ENCODE data around the gene BIRC7.

BIRC7 gene

DNA sequence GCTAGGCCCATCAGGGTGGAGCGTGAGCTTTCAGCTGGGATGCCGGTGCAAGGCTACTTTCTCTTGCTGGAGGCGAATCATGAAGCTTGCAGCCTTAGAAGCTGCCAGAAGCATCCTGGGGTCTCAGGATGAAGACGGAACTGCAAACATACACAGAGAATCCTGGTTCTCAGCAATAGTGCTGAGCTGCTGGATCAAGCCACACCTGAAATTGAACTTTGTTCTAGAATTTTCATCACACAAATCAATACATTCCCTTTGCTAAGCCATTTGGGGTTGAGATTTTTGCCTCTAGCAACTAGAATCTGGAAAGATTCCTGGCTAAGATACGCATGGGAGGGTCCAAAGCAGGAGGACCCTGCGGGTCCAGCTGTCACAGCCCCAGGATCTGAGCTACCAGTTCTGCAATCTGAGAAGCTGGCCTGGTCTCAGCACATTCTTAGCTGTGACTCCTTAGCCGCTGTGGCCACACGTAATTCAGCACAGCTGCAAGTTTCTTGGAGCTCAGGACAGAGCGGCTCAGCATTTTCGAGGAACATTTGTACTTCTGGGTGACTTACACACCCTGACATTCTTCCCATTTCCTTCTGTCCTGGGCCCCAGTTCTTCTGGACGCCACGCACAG lies 30.3 kb downstream of the BIRC7 start:
- DNase-seq (ENCODE audit: low spot score), result no peak

DNA sequence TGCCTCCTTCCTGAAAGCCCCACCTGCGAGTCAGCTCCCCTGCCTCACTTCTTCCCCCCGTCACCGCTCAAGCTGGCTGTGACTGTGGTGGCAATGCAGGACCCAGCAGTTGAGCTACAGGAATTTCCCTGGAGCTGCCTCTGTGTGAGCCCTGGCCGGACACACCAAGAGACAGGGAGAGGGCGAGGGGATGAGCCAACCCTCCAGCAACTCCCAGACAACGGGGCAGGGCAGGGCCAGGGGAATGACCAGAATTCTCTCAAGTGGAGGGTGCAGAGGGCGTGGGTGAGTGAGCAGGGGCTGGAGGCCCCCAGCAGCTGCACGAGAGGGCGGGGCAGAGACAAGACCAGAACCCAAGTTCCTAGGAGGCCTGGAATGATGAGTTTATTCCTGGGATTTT lies 32.0 kb downstream of the BIRC7 start:
- no peak for DNase-seq (ENCODE audit: low spot score)

DNA sequence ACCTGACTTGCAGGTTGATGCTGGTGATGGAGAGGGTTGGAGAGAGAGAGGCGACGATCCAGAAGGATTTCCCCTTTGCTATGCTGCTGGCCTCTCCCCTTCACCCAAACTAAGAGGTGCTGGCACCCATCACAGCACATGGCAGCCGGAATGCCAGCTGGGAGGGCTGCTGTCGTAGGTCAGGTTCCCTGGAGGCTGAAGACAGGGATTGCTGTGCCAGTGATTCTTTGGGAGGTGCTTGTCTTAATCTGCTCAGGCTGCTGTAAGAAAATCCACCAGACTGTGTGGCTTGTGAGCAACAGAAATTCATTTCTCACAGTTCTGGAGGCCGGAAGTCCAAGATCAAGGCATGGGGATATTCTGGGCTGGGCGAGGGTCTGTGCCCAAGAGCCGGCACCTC lies 32.6 kb downstream of the BIRC7 start:
- DNase-seq (ENCODE audit: low spot score), result no peak

DNA sequence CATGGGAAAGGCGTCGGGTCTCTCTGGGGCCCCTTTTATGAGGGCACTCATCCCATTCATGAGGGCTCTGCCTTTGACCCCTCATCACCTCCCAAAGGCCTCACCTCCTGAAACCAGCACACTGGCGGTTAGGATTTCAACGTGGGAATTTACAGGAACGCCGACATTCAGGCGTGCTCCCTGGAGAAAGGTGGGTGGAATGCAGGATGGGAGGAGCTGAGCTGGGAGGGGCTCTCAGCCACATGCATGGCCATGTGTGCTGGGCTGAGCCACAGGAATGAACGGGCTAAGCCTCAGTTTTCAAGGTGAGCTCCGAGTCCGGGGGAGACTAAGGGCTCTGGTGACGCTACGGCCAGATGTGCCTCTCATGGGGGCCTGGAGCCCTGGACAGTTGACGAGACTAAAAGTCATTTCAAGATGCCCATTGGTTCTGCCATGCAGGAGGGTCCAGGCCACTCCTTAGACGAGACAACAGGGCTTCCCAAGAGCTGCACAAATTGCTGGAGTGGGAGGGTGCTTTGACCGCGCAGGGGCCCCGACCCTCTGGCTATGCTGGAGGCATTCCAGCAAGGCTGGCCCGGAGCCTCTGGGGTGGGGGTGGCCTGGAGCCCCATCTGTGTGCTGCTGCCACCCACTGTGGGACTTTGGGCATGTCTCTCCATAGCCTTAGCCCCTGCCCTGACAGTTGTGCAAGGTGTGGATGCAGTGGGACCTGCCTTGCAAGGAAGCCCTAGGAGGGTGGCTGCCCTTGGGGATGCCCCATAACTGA lies 33.1 kb downstream of the BIRC7 start:
- no peak for DNase-seq (ENCODE audit: low spot score)

DNA sequence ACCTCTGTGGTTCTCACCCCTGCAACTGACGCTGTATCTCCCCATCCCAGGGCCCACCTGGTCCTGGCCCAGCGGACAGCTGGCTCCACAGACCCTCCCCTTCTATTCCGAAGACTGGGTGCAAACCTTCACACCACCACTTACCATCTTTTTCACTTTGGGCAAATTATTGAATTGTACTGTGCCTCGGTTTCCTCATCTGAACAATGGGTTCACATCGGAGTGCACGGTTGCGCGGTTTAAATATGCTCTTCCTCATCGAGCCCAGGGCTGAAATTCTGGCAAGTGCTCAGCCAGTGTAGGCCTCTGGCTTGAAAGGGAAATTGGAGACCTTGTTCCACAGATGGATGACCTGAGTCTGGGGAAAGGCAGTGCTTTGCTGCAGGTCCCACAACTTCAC lies 34.0 kb downstream of the BIRC7 start:
- no peak for DNase-seq (ENCODE audit: low spot score)

DNA sequence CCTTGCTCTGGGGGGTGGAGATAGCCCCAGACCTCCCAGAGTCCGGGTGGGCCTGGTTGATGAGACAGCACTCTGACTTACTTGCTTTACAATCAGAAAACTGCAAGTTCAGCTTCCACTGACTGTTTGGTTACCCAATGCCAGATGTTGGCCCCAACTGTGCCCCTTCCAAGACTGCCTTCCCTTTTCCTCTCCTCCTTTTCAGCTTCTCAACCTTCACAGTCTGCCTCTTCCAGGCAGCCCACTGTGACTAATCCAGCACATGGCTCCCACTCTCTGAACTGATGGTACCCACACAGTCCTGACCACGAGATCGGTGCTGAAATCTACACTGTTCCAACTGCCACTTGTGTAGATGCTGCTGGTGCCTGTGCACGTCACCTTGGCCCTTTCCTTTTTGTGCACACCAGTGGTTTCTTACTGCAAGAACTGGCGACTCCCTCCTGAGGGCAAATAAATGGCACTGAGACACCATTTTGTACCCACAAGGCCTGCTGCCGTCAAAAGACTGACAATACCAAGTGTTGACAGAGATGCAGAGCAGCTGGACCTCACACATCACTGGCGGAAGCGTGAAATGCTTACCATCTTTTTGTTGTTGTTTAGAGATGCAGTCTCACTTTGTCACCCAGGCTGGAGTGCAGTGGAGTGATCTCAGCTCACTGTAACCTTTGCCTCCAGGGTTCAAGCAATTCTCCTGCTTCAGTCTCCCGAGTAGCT lies 35.1 kb downstream of the BIRC7 start:
- no peak for DNase-seq (ENCODE audit: low spot score)

DNA sequence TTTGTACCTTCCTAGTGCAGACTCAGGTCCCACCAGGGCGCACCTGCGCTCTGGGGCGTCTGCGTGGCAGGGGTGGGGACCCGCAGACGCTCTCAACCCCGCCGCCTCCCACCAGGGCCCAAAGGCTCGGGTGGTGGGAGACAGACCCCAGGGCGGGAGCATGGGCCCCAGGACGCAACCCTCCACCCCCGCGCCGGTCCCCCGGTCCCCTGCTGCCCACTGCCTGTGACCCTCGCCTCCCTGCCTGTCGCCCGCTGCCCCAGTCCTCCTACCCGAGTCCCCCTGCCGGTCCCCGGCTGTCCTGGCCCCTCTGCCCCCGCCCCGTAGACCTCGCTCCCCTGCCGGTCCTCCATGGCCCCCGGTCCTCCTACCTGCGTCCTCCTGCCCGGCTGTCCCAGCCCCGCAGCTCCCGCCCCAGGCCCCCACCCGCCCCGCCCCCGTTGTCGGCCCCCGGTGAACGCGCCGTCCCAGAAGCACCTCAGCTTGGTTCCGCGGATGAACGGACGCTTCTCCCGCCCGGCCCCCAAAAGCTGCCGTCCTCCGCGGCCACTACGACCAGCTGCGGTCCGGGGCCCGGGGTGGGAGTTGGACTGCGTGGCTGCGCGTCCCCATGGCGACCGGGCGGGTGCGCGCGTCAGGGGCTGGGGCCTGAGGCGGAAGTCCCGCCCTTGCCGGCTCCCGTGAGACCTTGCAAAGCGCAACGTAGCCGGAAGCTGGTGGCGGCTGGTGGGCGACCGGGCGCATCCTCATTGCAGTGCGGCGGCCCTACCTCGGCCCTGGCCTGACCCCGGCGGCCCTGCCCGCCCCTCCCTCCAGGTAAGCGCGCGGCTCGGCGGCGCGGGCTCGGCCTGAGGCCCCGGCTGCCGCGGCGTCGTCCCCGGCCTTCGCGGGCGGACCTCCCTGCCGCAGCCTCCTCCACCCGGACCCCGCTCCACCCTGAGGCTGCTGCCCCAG lies 36.7 kb downstream of the BIRC7 start, which contains the start of gene ARFGAP1:
Gene ARFGAP1 (plus strand): TSS at position 709 of the 954 bp plus-strand sequence. CDS start 2,768 bp downstream, outside the sequence.
- peak; percentile 71 for DNase-seq (ENCODE audit: low spot score)

DNA sequence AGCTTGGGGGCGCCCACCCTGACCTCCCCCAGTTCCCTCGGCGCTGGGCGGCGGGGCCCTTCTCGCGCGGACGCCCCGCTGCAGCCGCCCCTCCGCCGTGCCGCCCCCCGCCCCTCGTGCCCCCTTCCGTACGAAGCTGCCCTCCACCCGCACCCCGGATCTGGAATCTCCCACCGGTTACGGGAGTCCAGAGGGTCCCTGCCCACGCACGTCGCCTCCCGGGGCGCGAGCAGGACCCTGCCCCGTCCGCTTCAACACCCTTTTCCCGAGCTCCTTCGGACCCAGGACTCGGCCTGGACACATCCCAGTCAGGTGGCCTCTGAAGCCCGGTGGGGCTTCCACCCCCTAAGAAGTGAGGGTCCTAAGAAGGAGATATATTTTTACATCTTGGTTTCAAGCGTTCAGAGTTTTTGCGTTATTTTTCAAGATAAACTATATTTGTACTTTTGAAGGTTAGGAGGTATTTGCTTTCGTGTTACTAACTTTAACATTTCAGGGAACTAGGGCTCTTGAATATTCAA lies 37.4 kb downstream of the BIRC7 start:
- DNase-seq (ENCODE audit: low spot score), result no peak

DNA sequence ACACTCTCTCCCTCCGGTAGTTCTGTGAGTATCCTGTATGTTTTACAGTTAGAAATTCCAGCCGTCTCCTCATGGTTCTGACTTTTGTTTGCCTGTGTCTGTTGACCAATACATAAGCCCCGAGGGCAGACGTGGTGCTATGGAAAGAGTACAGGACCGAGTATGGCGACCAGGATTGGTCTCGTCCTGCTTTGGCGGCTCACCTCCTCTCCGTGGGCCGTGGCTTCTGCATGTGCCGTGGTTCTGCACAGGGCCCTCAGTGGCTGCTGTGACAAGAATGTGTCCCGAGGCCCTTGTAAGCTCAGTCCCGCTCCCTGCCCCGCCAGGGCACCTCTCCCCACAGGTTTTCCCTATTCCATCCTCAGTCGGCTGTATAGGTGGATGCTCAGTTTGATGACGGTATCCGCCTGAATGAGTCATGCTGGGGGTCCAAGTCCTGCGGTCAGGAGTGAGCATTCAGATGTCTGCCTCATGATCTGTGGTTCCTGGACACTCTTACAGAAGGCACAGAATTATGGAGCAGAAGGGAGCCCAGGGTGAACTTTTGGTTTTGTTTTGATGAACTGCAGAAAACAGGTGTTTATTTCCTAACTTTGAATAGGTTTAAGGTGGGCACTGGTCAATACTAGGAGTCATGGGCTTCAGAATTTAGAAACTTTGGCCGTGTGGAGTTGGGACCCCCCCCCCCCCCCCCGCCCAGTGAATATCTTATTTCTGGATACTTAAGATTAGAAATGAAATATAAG lies 38.1 kb downstream of the BIRC7 start:
- DNase-seq (ENCODE audit: low spot score), result no peak

DNA sequence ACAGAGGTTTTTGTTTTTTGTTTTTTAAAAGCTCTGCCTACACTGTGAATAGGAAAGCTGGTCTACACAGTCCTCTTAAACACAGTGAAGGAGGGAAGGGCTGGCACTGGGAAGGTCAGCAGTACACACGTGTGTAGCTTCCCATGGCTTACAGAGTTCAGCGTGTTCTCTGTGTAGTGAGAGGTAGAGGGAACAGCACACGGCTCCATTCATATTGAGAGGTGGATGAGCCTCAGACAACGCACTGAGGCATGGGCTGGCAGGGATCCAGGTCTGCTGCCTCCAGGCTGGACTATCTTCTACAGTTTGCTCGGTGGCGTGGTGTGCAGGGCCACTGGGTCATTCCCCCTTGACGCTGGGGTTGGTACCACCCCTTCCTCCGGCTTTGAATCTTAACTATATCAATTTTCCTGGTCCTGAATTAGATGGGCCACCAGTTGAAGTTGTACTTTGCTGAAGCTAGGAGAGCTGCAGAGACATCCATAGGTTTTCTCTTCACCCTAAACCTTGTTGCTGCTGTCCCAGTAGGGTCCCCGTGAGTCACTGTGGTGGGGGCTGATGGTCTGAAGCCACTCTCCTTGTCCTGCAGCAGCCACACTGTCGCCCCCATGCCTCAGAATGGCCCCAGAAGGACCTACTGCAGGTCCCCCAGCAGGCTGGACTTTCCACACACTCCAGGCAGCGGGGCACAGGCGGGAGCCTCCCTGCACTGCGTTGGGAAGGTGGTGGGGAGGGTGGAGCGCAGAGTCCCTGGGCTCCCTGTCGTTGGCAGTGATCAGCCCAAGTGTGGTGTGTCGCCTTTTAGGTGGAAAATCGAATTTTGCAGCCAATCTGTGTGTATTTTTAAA lies 38.9 kb downstream of the BIRC7 start:
- no peak for DNase-seq (ENCODE audit: low spot score)

DNA sequence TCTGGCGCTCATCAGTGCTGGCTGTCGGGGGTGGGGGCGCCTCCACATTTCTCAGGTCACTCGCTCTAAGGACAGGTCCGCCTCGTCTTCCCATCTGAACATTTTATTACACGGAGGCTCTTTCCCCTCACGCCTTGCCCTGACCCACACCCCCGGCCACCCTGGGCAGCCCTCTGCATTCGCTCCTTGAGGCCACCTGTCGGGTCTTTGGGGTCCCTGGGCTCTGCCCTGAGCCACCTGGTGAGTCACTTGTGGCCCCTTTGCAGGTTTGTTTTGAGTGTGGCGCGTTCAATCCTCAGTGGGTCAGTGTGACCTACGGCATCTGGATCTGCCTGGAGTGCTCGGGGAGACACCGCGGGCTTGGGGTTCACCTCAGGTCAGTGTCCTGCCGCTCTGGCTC lies 40.1 kb downstream of the BIRC7 start:
- DNase-seq (ENCODE audit: low spot score), result no peak

DNA sequence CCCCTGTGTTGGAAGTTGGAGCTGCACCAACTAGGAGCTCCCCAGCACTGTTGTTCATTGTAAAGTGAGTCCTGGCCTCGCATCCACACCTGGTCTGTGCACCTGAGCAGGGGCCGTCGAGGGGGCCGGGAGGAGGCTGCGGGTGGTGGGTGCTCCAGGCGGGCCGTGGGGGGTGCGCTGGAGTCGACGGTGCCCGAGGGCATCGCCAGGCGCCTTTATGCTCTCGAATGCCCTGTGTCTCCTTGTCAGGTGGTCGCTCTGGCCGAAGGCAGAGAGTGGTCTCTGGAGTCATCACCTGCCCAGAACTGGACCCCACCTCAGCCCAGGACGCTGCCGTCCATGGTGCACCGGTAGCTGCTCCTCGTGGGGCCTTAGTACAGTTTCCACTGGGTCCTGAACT lies 41.3 kb downstream of the BIRC7 start:
- DNase-seq (ENCODE audit: low spot score), result no peak

DNA sequence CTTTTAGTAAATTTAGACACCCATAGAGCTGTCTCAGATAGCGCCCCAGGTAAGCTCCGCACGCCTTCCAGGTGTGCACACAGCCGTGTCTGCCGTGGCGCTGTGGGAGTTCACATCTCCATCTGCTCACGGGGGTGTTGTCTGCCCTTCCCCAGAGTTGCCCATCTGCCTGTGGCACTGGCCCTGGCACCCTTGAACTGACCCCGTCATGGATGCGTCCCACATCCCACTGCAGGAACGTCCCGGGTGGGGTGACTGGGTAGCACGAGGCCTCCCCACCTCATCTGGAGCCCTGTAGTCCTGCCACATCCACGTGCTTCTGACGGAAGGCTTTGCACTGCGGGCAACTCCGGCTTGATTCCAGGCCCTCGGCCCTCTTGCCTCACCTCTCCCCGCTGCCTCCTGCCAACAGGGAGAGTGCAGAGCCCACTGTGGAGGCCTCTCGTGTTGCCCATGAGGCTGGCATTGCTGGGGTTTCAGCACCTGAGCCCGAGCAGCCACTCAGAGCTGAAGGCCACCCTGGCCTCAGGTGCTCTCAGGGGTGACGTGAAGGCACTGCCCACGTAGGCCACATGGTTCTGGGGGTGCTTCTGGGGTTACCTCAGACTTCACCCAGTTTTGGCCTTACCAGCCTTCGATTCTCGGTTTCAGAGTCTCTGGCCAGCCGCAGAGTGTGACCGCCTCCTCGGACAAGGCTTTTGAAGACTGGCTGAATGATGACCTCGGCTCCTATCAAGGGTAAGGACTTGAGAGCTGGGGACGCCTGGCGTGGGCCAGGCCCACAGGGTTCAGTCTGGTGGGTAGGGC lies 42.0 kb downstream of the BIRC7 start:
- DNase-seq (ENCODE audit: low spot score), result no peak

DNA sequence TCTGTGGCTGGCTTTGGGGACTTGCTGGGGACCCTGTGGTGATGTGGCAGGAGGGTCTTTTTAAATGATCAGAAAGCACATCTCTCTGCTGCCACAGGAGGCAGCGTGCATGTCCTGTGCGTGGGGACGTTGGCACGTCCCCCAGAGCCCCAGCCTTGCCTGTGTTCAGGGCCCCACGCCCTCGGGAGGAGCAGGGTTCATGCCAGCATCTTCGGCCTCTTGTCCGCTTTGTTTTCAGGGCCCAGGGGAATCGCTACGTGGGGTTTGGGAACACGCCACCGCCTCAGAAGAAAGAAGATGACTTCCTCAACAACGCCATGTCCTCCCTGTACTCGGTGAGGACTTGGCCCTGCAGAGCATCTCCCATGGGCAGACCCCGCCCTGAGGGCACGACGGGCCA lies 43.0 kb downstream of the BIRC7 start:
- no peak for DNase-seq (ENCODE audit: low spot score)

DNA sequence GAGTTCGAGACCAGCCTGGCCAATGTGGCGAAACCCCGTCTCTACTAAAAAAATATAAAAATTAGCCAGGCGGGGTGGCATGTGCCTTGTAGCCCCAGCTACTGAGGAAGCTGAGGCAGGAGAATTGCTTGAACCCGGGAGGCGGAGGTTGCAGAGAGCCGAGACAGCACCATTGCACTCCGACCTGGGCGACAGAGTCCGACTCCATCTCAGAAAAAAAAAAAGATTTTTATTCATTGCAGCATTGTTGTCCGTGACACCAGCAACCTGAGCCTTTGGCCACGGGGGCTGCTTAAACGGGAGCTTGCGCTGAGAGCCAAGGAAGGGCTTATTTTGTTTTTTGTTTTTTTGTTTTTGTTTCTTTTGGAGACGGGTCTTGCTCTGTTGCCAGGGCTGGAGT lies 44.2 kb downstream of the BIRC7 start:
- DNase-seq (ENCODE audit: low spot score), result no peak

DNA sequence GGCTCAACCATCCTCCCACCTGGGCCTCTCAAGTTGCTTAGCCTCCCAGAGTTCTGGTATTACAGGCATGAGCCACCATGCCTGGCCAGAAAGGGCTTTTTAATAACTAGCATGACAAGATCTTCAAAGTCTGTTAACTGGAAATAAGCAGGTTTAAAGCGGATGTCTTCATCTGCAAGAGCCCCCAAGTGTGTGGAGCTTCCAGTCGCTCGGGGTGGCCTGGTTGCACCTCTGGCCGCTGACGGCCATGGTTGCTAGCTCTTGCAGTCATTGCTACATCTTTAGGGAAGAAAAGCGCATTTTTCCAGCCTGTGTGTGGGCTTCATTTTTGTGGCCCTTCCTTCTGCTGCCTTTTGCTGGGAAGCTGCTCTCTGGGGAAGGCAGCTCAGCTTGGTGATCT lies 44.7 kb downstream of the BIRC7 start:
- no peak for DNase-seq (ENCODE audit: low spot score)

DNA sequence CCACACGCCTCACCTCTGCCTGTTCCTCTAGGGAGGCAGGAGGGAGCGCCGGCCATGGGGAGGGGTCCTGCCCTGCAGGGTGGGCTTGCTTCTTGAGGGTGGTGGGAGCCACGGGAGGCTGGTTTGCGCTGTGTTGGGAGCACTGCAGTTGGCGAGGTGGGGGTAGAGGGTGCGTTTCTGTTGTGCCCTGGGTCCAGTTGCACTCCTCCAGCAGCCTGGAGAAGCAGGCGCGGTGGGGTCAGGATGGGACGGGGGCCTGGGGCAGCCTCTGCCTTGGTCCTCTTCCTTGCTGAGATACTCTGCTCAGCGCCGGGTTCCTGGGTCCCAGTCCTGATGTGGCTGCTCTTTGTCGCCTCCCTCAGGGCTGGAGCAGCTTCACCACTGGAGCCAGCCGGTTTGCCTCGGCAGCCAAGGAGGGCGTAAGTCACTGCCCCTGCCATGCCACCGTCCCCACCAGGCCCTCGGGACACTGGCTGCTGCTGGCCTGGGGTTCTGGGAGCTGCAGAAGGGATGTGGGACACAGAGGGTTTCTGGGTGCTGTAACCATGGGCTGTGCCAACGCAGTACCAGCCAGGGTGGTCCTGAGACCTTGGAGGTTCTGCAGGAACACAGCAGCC lies 45.3 kb downstream of the BIRC7 start:
- DNase-seq (ENCODE audit: low spot score), result no peak

DNA sequence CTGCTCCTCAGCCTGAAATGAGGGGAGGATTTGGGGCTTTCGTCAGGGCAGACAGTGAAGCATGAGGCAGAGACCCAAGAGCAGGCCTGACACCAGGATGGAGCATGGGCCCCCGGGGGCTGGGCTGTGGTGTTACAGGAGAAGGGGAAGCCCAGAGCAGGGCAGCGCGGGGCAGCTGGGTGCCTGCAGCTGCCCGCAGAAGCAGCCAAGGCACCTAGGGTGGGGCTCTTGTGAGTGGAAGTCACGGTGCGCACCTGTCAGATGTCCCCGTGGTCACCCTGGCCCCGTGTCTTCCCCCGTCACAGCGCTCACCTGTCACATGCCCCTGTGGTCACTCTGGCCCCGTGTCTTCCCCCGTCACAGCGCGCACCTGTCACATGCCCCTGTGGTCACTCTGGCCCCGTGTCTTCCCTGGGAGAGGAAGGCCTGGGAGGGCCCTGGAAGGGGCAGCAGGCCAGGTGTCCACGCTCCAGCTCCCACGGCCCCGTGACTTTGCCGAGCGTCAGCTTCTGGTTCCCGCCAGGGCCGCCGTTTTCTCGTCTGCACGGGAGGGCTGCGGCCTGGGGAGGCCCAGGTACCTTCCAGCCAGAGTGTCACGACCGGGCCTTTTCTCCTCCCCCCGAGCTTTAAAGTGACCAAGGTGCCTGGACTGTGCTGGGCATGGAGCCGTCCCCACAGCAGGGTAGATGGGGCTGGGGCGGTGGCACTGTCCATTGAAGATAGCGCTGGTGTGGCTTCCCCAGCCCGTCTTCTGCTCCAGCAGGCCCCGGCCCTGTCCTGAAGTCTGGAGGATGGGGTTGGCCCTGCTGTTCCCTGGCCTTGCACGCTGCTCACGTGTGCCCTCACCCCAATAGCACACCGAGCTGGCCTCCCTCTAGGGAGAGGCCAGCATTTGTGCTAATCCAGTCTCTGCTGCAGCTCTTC lies 46.3 kb downstream of the BIRC7 start:
- no peak for DNase-seq (ENCODE audit: low spot score)
